Esophagus squamous epithelium (tissue), 5 donors: ENCODE results near the gene CAPN8. TPM values are rescaled to one million over a fixed set of nuclear protein-coding genes. Genes with fewer than 3 reads are reported as not detected.

Experiments used
- DNase-seq: peaks from one replicate; lab custom pipeline; 2025; lab: John Stamatoyannopoulos, UW
- H3K27ac ChIP-seq, 4 donors: fragments of 200-600 bp; sonication (generic); one replicate each; pipeline ENCODE4 v1.5.1; 2016 to 2019; ENCODE audit warnings: mild to moderate bottlenecking in 1 of 4
- H3K27me3 ChIP-seq, 4 donors: fragments of 200-600 bp; sonication (generic); 1 replicate in 3 of 4; 2 replicates in 1 of 4; pipeline versions ENCODE4 v1.5.1 to v1.6.0; 2017 to 2021; ENCODE audit warnings: antibody characterized with exemption in 1 of 4
- H3K36me3 ChIP-seq, 3 donors: fragments of 200-600 bp; sonication (generic); one replicate each; pipeline ENCODE4 v1.5.1; 2016 to 2019
- H3K4me1 ChIP-seq, 3 donors: fragments of 200-600 bp; sonication (generic); one replicate each; pipeline ENCODE4 v1.5.1; 2017 to 2019
- H3K4me3 ChIP-seq, 4 donors: fragments of 200-600 bp; sonication (generic); 1 replicate in 3 of 4; 2 replicates in 1 of 4; pipeline ENCODE4 v1.5.1; 2016 to 2019; ENCODE audit warnings: mild to moderate bottlenecking in 2 of 4, moderate library complexity in 1 of 4
- H3K9me3 ChIP-seq, 3 donors: fragments of 200-600 bp; sonication (generic); one replicate each; pipeline ENCODE4 v1.5.1; 2016 to 2019
- POLR2A ChIP-seq, 4 donors: fragments of 450-650 bp; IDR thresholded peaks; one replicate each; pipeline ENCODE4 v1.6.1; 2017; ENCODE audit warnings: antibody characterized with exemption in 4 of 4, mild to moderate bottlenecking in 4 of 4, moderate library complexity in 3 of 4
- WGBS, 2 donors: methylation state at CpG; one replicate each; pipeline ENCODE4 v1.1.5; 2018; 5-methylcytosine and 5-hydroxymethylcytosine counted together
- intact Hi-C: fragments of 100-400 bp; cut with DNase I; formaldehyde crosslinking; loops from one replicate; pipeline ENCODE4 v1.15.0; 2022
- total RNA-seq, 4 donors: library from RNA; depleted of rRNA; stranded (reverse); fragments of >200 nt; gene quantifications; one replicate each; pipeline ENCODE4 v1.1.0, GENCODE V29; 2016
- TF ChIP-seq, protein P1 (sequence below), 6 experiments: fragments of 450-650 bp in 4 of 6; fragments of 200-600 bp in 2 of 6; sonication (generic) in 2 of 6; IDR thresholded peaks; one replicate each; pipeline ENCODE4 v1.5.1; 2016 to 2019; ENCODE audit warnings: antibody characterized with exemption in 6 of 6, mild to moderate bottlenecking in 4 of 6, moderate library complexity in 4 of 6
- donor health status: DM: yes; HTN: yes; CAD: no.

CAPN8 gene
- total RNA-seq, 4 donors from 2014 or later: 0.26 to 1.1 (median 0.57) TPM; not detected in 1

DNA sequence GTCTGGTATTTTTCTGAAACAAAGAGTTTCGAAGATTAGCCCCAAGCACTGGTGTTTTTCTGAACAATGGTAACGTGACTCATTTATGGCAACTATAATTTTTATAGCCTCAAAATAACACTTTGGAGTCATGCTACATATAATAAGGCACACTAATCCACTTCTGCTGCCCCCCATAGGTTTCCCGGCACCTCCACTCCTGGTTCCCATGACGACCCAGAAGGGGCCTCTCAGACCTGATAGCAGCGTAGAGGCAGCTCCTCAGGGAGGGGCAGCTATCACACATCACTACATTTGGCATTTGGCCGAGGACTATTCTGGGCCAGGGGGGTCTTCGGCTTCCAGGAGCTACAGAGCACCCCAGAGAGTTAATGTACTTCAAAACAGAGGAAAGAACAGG lies 23.3 kb downstream of the CAPN8 start:
- no peaks in the 10 kb centered on the region for H3K36me3 ChIP-seq
- DNase-seq: no peak
- no peak for TF ChIP-seq POLR2A (IDR thresholded peaks at IDR 0.05)
- TF ChIP-seq, protein P1, sequence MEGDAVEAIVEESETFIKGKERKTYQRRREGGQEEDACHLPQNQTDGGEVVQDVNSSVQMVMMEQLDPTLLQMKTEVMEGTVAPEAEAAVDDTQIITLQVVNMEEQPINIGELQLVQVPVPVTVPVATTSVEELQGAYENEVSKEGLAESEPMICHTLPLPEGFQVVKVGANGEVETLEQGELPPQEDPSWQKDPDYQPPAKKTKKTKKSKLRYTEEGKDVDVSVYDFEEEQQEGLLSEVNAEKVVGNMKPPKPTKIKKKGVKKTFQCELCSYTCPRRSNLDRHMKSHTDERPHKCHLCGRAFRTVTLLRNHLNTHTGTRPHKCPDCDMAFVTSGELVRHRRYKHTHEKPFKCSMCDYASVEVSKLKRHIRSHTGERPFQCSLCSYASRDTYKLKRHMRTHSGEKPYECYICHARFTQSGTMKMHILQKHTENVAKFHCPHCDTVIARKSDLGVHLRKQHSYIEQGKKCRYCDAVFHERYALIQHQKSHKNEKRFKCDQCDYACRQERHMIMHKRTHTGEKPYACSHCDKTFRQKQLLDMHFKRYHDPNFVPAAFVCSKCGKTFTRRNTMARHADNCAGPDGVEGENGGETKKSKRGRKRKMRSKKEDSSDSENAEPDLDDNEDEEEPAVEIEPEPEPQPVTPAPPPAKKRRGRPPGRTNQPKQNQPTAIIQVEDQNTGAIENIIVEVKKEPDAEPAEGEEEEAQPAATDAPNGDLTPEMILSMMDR (IDR thresholded peaks at IDR 0.05): no peak
- intact Hi-C loops: no loop called here
- 47 to 55% methylated on average over 4 to 6 of the region's 7 CpGs for WGBS, 2 donors
- H3K27me3 ChIP-seq: peaks cover 0 to 4% (median 0%) of the 10 kb centered on the region in 4 donors
- H3K27ac ChIP-seq: no peak overlapping the region
- H3K4me1 ChIP-seq: peaks cover 0 to 8% (median 2%) of the 10 kb centered on the region in 3 donors
- no peaks in the 10 kb centered on the region for H3K9me3 ChIP-seq
- H3K4me3 ChIP-seq: no peak overlapping the region

DNA sequence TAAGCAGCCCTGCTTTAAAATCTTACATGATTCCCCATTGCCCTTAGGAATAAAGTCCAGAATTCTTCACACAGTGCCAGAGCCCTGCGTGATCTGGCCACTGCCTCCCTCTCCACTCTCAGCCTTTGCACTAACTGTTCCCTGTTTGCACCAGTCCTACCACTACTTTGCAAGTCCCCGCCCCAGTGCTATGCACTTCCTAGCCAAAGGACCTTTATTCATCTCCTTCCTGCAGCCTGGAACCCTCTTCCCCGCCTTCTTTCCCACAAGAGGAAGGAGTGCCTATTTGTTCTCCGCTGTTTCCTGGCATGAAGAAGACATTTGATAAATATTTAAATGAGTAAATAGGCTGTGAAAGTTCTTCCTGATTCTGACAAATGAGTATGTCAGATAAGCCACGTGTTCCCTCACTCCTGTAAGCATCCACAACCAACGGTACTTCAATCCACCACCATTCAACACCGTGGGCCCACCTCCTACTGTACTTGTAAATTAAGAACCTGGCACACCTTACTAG lies 23.9 kb downstream of the CAPN8 start:
- H3K27ac ChIP-seq: no peak overlapping the region
- no peaks in the 10 kb centered on the region for H3K9me3 ChIP-seq
- no peak for TF ChIP-seq POLR2A (IDR thresholded peaks at IDR 0.05)
- TF ChIP-seq, protein P1 (IDR thresholded peaks at IDR 0.05): no peak
- intact Hi-C loops: no loop called here
- peaks cover 0 to 8% (median 2%) of the 10 kb centered on the region in 3 donors for H3K4me1 ChIP-seq
- no peak overlapping the region for H3K4me3 ChIP-seq
- H3K27me3 ChIP-seq: peaks cover 0 to 7% (median 0%) of the 10 kb centered on the region in 4 donors
- no peaks in the 10 kb centered on the region for H3K36me3 ChIP-seq
- no peak for DNase-seq
- 63 to 84% methylated on average over 7 of the region's 7 CpGs for WGBS, 2 donors

DNA sequence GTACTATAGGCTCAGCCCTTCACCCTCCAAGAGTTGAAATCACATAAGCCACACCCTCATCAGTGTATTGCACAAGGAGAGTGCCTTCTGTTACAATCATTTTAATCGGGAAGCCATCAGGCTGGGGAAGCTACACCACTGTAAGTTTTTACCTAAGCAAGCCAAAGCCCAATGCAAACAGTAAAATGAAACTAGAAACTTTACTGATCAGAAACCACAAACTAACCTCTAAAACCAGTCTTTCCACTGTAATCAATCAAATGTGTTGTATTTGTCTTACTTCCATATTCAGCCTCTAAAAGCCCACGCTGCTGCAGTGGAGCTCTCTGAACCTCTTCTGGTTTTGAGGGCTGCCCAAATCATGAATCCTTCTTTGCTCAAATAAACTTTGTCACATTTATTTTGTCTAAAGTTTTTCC lies 26.2 kb downstream of the CAPN8 start:
- peaks cover 0 to 8% (median 2%) of the 10 kb centered on the region in 3 donors for H3K4me1 ChIP-seq
- TF ChIP-seq POLR2A (IDR thresholded peaks at IDR 0.05): no peak
- TF ChIP-seq, protein P1 (IDR thresholded peaks at IDR 0.05): no peak
- peaks cover 0 to 8% (median 0%) of the 10 kb centered on the region in 4 donors for H3K27me3 ChIP-seq
- no peaks in the 10 kb centered on the region for H3K9me3 ChIP-seq
- H3K4me3 ChIP-seq: no peak overlapping the region
- peak overlapping the region in 1 of 4 donors; percentile 19 for H3K27ac ChIP-seq
- intact Hi-C loops: no loop called here
- no peaks in the 10 kb centered on the region for H3K36me3 ChIP-seq
- WGBS, 2 donors: 13 to 39% methylated on average over 2 of the region's 2 CpGs
- no peak for DNase-seq

DNA sequence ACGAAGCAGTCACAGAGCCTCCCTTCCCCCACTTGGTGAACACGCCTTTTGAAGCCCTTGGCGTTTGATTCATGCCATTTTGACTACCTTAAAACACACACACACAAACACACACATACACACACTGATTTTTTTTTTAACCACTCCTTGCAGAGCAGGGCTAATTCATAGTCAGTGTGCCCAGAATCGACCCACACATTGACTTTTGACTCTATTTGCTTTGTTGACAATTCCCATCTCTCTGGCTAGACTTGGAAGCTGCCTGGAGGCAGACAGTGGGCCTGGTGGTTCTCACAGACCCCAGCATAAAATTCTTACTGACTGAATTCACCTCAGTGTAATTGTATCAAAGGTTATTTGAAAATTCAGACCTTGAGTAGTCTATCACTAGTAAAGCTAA lies 30.3 kb downstream of the CAPN8 start:
- intact Hi-C loops: no loop called here
- Histone ChIP-seq H3K4me1 (peaks cover 0 to 8% (median 2%) of the 10 kb centered on the region in 3 donors), H3K4me3 (no peak overlapping the region), H3K36me3 (no peaks in the 10 kb centered on the region), H3K27ac (no peak overlapping the region), H3K9me3 (no peaks in the 10 kb centered on the region), H3K27me3 (peaks cover 0 to 18% (median 0%) of the 10 kb centered on the region in 4 donors)
- TF ChIP-seq, protein P1 (IDR thresholded peaks at IDR 0.05): no peak
- TF ChIP-seq POLR2A (IDR thresholded peaks at IDR 0.05): no peak
- 69 to 73% methylated on average over 4 of the region's 4 CpGs for WGBS, 2 donors
- DNase-seq: no peak

DNA sequence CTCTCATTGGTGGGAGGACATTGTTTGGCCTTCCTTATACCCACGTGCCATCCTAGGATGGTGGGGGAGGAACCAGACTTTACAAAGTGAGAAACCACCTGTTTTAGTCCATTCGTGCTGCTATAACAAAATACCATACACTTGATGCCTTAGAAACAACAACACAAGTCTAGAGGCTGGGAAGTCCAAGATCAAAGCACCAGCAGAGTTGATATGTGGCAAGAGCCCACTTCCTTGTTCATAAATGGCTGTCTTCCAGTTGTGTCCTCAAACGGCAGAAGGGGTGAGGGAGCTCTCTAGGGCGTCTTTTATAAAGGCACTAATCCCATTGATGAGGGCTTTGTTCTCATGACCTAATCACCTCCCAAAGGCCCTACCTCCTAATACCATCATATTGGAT lies 31.1 kb downstream of the CAPN8 start:
- Histone ChIP-seq H3K27me3 (peaks cover 0 to 24% (median 0%) of the 10 kb centered on the region in 4 donors), H3K27ac (no peak overlapping the region), H3K4me1 (peaks cover 0 to 8% (median 2%) of the 10 kb centered on the region in 3 donors), H3K9me3 (no peaks in the 10 kb centered on the region), H3K36me3 (no peaks in the 10 kb centered on the region), H3K4me3 (no peak overlapping the region)
- WGBS, 2 donors: 61 to 80% methylated on average over 3 to 4 of the region's 4 CpGs
- intact Hi-C loops: no loop called here
- DNase-seq: no peak
- no peak for TF ChIP-seq POLR2A (IDR thresholded peaks at IDR 0.05)
- TF ChIP-seq, protein P1 (IDR thresholded peaks at IDR 0.05): no peak
